Skin of body (tissue), 2 donors: ENCODE results near the gene ATP5PO. TPM values are rescaled to one million over a fixed set of nuclear protein-coding genes. Genes with fewer than 3 reads are reported as not detected.

Experiments used
- DNase-seq: peaks from one replicate; lab custom pipeline; 2025; lab: John Stamatoyannopoulos, UW
- total RNA-seq: library from RNA; depleted of rRNA; stranded (reverse); fragments of >200 nt; gene quantifications from one replicate; pipeline ENCODE4 v1.2.3, GENCODE V29; 2014

Gene ATP5PO, protein sequence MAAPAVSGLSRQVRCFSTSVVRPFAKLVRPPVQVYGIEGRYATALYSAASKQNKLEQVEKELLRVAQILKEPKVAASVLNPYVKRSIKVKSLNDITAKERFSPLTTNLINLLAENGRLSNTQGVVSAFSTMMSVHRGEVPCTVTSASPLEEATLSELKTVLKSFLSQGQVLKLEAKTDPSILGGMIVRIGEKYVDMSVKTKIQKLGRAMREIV
- 159 TPM for total RNA-seq

GRCh38 chr21:33915368-33916199, at the start of gene ATP5PO:
TSS of gene ATP5PO (minus strand) at chr21:33915804. CDS start at chr21:33915763, 41 bp downstream.
- DNase-seq = peak; percentile 98

DNA sequence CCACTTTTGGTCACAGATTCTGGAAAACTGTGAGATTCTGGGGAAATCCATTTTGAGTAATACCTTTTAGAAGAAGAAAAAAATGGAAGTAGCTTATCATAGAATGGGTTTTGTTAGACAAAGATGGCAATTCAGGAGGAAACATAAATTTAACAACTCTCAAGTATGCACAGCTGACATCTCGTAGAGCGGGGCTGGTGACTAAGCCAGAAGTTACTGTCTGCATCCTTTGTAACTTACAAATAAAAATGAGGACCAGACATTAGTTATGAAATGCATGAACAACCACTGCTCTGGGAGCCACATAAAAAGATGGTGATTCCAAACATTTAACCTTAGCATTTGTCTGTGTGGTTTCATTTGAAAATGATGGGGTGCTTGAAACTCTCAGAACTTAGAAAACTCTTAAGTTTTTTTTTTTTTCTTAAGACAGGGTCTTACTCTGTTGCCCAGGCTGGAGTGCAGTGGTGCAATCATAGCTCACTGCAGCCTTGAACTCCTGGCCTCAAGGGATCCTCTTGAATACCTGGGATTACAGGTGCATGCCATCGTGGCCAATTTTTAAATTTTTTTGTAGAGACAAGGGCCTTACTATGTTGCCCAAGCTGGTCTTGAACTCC, 49.2 kb upstream of the ATP5PO start:
- no peak for DNase-seq

DNA sequence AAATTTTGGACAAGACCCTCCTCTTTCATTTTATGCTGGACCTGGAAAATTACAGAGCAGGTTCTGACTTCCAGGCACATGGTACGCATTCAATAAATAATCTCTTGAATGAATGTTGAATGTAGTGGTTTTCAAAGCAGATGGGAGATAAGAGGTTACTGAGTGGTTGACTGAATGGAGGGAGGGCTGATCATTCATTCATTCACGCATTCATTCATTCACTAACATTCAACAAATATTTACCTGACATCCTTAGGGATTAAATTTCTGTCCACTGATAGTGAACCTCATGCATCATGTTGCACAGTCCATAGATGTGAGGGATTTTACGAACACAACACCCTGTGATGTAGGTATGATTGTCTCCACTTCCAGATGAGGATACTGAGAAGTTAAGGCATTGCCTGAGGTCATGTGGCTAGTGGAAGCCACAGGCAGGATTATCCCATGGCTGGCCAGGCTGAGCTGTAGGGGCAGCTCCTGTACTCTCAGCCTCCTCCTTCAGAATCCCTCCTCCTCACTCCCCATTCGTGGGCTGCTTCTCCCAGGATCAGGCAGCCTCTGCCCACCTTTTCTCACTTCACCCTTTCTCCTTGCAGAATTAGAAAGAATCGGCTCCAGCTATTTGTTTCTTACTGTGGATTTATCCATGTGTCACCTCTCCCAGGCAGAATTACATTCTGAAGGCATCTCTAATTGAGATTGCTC, 48.4 kb upstream of the ATP5PO start:
- DNase-seq = no peak

GRCh38 chr21:33962290-33962689, 46.7 kb upstream of the ATP5PO start:
- no peak for DNase-seq

- no peak for DNase-seq
Measured at GRCh38 chr21:33961061-33961460, 45.5 kb upstream of the ATP5PO start.

- no peak for DNase-seq
Measured at GRCh38 chr21:33959680-33960079, 44.1 kb upstream of the ATP5PO start.

DNA sequence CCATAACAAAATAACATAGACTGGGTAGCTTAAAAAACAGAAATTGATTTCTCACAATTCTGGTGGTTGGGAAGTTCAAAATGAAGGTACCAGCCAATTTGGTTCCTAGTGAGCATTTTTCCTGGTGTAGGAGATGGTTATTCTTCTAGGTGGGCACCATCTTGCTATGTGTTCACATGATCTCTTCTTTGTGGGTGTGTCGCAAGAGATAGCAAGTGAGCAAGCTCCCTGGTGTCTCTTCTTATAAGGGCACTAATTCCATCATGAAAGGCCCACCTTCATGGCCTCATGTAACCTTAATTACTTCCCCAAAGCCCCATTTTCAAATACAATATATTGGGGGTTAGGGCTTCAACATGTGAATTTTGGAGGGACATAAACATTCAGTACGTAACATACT, 38.8 kb upstream of the ATP5PO start:
- DNase-seq = no peak

- no peak for DNase-seq
Measured at GRCh38 chr21:33951276-33952178, 35.9 kb upstream of the ATP5PO start.

- no peak for DNase-seq
Measured at GRCh38 chr21:33950431-33951079, 35.0 kb upstream of the ATP5PO start.

DNA sequence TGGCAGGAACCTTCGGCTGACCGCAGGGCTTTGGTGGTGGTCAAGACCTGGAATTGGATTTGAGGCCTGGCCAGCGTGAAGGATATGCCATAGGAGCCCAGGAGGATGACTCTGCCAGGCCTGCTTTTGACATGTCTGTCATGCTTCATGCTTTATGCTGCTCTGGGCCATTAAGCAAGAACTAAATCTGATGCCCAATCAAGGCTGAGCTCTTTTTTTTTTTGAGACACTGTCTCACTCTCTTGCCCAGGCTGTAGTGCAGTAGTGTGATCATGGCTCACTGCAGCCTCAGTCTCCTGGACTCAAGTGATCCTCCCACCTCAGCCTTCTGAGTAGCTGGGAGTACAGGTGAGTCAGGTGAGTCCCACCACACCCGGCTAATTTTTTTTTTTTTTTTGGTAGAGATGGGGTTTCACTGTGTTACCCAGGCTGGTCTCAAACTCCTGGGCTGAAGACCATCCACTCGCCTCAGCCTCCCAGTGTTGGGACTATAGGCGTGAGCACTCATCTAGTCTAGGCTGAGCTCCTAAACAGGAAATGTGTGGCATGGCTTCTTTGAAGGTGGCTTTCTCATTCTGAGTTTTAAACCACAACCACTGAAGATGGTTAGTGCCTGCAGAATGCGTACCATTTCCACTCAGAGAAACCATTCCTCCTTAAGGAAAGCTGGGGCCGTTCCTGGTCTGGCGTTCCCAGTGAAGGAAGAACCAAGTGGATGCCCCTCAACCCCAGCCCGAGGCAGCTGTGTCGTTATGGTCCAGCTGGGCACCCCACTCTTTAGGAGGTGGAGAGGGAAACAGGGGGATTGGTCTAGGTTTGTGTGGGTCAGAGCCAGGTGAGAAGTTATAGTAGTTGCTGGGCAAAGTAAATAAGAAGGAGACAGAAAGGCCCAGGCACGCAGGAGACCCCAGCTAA, 34.2 kb upstream of the ATP5PO start:
- no peak for DNase-seq

GRCh38 chr21:33948951-33949444, 33.4 kb upstream of the ATP5PO start:
- no peak for DNase-seq

DNA sequence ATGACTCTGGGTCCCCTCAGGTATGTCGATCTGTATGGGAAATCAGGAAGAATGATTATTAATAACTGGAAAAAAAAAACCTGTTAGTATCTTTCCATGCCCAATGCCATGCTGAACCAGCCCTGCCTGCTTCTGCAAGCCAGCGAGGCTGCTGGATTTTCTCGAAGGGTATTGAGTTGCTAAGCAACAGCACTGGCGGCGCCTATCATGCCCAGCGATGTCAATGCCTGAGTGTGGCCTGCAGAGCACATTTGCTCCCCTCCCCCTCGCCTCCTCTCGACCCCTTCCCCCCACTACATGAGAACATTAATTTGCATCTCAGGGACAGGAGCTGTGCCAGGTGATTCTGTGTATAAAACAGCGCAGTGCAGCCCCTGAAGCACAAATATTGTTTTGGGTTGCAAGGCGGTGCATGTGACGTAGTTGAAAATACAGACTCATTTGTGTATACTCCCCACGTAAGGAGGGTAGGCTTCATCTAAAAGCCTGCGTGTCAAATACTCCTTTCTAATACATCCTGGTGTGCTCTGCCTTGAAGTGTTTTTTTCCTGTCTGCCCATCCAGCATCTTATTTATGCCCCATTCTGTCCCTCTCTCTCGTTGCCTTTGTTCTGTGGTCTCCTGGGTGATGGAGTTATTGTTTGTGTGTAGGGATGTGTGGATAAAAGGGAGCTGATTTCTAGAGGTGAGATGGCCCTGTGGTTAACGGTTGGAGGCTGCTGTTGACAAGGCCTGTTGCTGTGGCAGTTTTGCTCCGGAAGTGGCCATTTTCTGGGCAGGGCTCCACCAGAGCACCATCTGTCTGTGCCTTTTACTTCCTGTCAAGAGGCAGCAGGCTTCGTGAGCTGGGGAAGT, 32.7 kb upstream of the ATP5PO start:
- no peak for DNase-seq

- DNase-seq = peak; percentile 42
Measured at GRCh38 chr21:33947451-33948095, 32.0 kb upstream of the ATP5PO start.

GRCh38 chr21:33945652-33946270, 30.2 kb upstream of the ATP5PO start:
- DNase-seq = no peak

- no peak for DNase-seq
Measured at GRCh38 chr21:33944185-33944763, 28.7 kb upstream of the ATP5PO start.

DNA sequence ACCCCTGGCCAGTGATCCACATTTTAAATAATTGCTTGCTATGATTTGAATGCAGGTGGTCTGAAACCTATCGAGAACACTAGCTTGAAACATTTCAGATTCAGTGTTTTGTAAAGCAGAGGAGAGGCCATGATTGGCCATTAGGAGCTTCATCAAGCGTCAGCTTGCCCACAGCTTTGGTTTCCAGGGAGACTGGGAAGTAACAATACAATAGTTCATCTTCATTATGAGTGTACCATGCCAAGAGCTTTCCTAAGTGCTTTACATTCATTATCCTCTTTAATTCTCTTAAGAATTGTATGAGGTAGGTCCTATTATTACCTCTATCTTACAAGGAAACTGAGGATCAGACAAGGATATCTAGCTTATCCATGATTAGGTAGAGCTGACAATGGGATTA, 27.7 kb upstream of the ATP5PO start:
- DNase-seq = no peak

DNA sequence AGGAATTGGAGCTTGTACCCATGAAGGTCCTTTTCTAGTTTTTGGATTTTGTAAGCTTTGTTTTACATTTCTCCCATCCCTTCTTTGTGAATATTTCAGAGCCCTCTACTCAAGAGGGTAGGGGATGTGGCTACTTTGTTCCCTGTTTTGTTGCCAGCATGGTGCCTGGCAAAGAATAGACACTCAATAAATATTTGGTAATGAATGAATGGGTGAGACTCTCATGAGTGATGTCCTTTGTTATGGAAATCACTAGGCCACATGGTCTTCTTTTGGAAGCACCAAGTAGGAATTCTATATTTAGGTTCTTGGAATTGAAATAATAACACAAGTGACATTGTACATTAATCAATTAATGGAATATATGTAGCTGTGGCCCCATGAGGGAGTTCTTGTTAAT, 26.8 kb upstream of the ATP5PO start:
- no peak for DNase-seq
